ENCODE measurements around the gene TIPIN. TPM values are rescaled to one million over a fixed set of nuclear protein-coding genes. Genes with fewer than 3 reads are reported as not detected.

TIPIN gene
- total and polyA plus RNA-seq, 12 donors, result 2.4 to 5.4 (median 3.4) TPM

DNA sequence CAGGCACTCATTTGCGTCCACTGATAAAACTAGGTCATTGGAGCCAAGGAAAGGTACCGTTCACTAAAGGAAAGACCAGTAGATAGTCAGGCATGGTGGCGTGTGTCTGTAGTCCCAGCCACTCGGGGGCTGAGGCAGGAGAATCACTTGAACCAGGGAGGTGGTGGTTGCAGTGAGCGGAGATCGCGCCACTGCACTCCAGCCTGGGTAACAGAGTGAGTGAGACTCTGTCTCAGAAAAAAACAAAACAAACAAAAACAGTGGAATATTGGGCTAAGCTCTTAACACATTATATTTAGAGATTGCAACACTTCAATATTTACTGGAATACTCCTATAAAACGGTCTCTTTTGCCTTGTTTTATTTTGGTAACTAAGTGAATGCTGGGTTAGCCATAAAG lies 47.6 kb upstream of the TIPIN start:
- intact Hi-C loops (cut with DNase I), result loop anchor here in 1 of 10 donors (10.0 kb wide), 1 partner anchor 81 kb away; no protein-coding TSS in a partner anchor
- Histone ChIP-seq H3K9me3 (no peaks in the 10 kb centered on the region), H3K27me3 (no peaks in the 10 kb centered on the region), H3K27ac (peak overlapping the region in 6 of 10 donors; percentile 7 to 73 (median 66)), H3K36me3 (peaks cover 0 to 6% (median 0%) of the 10 kb centered on the region in 9 donors), H3K4me1 (peaks cover 9 to 85% (median 40%) of the 10 kb centered on the region in 9 donors), H3K4me3 (no peak overlapping the region)
- TF ChIP-seq, protein P1, sequence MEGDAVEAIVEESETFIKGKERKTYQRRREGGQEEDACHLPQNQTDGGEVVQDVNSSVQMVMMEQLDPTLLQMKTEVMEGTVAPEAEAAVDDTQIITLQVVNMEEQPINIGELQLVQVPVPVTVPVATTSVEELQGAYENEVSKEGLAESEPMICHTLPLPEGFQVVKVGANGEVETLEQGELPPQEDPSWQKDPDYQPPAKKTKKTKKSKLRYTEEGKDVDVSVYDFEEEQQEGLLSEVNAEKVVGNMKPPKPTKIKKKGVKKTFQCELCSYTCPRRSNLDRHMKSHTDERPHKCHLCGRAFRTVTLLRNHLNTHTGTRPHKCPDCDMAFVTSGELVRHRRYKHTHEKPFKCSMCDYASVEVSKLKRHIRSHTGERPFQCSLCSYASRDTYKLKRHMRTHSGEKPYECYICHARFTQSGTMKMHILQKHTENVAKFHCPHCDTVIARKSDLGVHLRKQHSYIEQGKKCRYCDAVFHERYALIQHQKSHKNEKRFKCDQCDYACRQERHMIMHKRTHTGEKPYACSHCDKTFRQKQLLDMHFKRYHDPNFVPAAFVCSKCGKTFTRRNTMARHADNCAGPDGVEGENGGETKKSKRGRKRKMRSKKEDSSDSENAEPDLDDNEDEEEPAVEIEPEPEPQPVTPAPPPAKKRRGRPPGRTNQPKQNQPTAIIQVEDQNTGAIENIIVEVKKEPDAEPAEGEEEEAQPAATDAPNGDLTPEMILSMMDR (IDR thresholded peaks at IDR 0.05), result no peak
- WGBS, 2 donors, result 72 to 76% methylated on average over 8 of the region's 8 CpGs
- ATAC-seq (peak in 1 of 8 donors; percentile 20), DNase-seq (no peak)

DNA sequence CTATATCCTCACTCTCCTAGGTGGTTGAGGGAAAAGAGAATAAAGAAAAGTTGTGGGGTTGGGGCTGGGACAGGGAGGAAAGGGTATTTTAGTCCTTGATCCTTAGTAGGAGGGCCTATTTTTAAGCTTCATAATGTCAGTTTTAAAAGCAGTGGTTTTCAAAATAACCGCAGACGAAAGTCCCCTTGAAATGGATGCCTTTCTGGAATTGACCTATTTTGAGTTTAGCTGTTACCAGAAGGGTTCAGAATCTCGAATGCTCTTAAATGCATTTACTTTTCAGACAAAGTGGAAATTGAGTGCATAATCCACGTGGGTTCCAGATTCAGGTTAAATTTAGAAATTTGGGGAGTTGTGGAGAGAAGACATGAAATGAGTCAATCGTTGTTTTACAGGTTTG lies 46.8 kb upstream of the TIPIN start:
- DNase-seq, result no peak
- WGBS, 2 donors, result 84 to 86% methylated on average over 5 of the region's 5 CpGs

DNA sequence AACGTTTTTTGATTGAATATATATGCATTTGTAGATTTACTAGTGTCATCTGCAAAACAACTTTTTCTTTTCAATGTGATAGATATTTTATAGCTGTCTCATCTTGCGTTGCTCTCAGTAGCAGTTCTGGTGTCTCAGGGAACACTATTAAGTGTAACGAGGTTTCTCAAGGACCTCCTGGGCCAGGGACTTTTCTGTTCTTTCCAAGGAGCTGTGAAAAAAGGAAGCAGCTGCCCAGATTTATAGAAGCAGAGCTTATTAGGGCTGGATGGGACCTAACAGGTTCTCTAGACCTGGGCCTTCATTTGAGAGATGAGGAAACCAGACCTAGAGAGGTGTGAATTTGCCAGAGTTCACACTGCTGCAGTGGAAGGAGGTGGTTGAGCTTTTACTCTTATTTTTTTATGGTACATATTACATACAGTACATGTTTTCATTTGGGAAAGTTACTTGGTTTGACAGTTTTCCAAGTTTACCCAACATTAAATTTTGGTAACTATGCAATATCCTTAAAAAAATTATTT lies 46.3 kb upstream of the TIPIN start:
- 91 to 95% methylated on average over 3 of the region's 3 CpGs for WGBS, 2 donors
- H3K36me3 ChIP-seq, result peaks cover 0 to 10% (median 0%) of the 10 kb centered on the region in 9 donors
- H3K27me3 ChIP-seq, result no peaks in the 10 kb centered on the region
- TF ChIP-seq, protein P1 (IDR thresholded peaks at IDR 0.05), result no peak
- intact Hi-C loops (cut with DNase I), result loop anchor here in 1 of 10 donors (10.0 kb wide), 1 partner anchor 82 kb away; no protein-coding TSS in a partner anchor
- H3K9me3 ChIP-seq, result no peaks in the 10 kb centered on the region
- ATAC-seq (no peak), DNase-seq (no peak)
- H3K27ac ChIP-seq, result no peak overlapping the region
- peaks cover 9 to 72% (median 34%) of the 10 kb centered on the region in 9 donors for H3K4me1 ChIP-seq
- no peak overlapping the region for H3K4me3 ChIP-seq

More for the DNA sequence above, 46.8 kb upstream of the TIPIN start:
- Histone ChIP-seq H3K4me1 (peaks cover 9 to 77% (median 34%) of the 10 kb centered on the region in 9 donors), H3K9me3 (no peaks in the 10 kb centered on the region), H3K4me3 (no peak overlapping the region), H3K27me3 (no peaks in the 10 kb centered on the region), H3K36me3 (peaks cover 0 to 10% (median 0%) of the 10 kb centered on the region in 9 donors), H3K27ac (peak overlapping the region in 1 of 10 donors; percentile 67)
- intact Hi-C loops (cut with DNase I), result loop anchor here in 1 of 10 donors (10.0 kb wide), 1 partner anchor 81 kb away; no protein-coding TSS in a partner anchor
- no peak for ATAC-seq
- TF ChIP-seq, protein P1 (IDR thresholded peaks at IDR 0.05), result no peak

DNA sequence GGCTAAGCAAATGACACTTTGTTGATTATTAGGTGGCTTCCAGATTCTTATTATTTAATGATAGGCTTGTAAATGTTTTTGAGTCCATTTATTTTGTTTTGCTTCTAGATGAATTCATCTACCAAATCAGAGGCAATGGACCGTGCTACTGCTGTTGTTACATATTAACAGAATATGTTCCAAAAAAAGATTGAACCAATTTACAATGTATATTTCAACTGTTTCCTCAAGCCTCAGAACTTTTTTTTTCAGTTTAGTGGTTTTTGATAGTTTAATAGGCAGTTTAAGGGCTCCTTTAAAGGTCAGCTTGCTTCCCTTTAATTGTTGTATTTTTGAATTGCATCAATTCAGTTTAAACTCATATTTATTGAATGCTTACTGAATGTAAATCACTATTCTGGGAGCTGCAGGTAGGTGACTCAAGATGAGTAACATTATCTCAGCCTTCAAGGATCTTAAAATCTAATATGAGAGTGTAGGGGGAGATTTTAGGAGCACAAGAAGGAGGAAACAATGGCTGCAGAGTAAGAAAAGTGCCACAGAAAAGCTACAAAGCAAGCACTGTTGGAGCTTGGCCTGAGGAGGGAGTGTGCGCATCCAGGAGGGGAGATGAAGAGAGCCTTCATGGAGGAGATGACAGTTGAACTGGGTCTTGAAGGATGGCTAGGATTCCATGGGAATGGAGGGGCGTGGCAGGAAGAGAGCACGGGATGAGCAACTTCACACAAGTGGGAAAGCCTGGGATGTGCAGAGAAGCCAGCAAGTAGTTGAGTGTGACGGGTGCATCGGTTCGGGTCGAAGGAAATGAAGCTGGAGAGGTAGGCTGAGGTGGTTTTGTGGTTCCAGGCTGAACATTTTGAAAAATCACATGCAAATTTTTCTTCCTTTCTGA lies 44.9 kb upstream of the TIPIN start:
- Histone ChIP-seq H3K9me3 (no peaks in the 10 kb centered on the region), H3K4me3 (no peak overlapping the region), H3K4me1 (peaks cover 9 to 63% (median 28%) of the 10 kb centered on the region in 9 donors), H3K36me3 (peaks cover 0 to 12% (median 0%) of the 10 kb centered on the region in 9 donors), H3K27ac (no peak overlapping the region), H3K27me3 (no peaks in the 10 kb centered on the region)
- WGBS, 2 donors, result 85 to 92% methylated on average over 8 of the region's 8 CpGs
- DNase-seq (no peak), ATAC-seq (no peak)
- TF ChIP-seq, protein P1 (IDR thresholded peaks at IDR 0.05), result no peak
- intact Hi-C loops (cut with DNase I), result loop anchor here in 1 of 10 donors (10.0 kb wide), 1 partner anchor 83 kb away; no protein-coding TSS in a partner anchor
